ENCODE measurements around the gene CNR1. TPM values are rescaled to one million over a fixed set of nuclear protein-coding genes. Genes with fewer than 3 reads are reported as not detected.

The CNR1 gene
- total and polyA plus RNA-seq, 4 donors, result 0.85 to 18.3 (median 5.5) TPM

DNA sequence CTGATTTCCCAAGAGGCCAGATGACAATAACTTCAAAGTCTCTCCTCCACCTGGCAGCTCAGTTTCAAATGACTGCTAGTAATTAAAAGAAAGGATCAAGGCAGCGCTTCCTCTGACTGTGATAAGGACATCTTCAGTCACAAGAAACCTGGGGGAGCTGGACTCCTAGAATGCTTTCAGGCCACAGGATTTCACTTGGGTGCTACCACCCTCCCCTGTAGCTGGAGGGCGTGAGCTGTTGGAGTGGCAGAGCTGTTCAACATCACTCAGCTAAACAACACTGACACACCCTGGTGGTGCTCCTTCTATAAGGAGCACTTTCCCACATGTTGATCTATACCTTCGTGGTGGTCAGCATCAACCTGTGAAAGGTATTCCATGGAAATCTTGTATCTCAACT is 2.2 kb upstream of the CNR1 start:
- H3K4me3 ChIP-seq, result no peak overlapping the region
- 69 to 77% methylated on average over 3 of the region's 3 CpGs for WGBS, 2 donors

GRCh38 chr6:88167352-88167937 is 1.3 kb upstream of the CNR1 start:
- Histone ChIP-seq H3K36me3 (ENCODE audit: control insufficient read depth in 4 of 4, insufficient read depth in 4 of 4, low read length in 4 of 4) (no peaks in the 10 kb centered on the region), H3K9ac (ENCODE audit: insufficient read depth in 1 of 2, low read length in 2 of 2) (no peak overlapping the region), H3K27me3 (ENCODE audit: control insufficient read depth in 3 of 3, insufficient read depth in 3 of 3, low read length in 2 of 3) (peaks cover 5 to 67% (median 59%) of the 10 kb centered on the region in 3 donors), H3K9me3 (ENCODE audit: control insufficient read depth in 4 of 4, insufficient read depth in 3 of 4, low read length in 3 of 4) (peaks cover 0 to 3% (median 0%) of the 10 kb centered on the region in 4 donors), H3K27ac (ENCODE audit: low read depth in 1 of 2, low read length in 1 of 2) (no peak overlapping the region), H3K4me1 (ENCODE audit: control insufficient read depth in 5 of 5, insufficient read depth in 5 of 5, low read length in 5 of 5) (peaks cover 0 to 13% (median 5%) of the 10 kb centered on the region in 5 donors), H3K4me3 (no peak overlapping the region)
- 3 to 8% methylated on average over 40 of the region's 40 CpGs for WGBS, 2 donors
- DNase-seq (peak; percentile 3 to 14 (median 7)), ATAC-seq (ENCODE audit: insufficient read depth, low FRiP score) (no peak)
- TF ChIP-seq, protein P1, sequence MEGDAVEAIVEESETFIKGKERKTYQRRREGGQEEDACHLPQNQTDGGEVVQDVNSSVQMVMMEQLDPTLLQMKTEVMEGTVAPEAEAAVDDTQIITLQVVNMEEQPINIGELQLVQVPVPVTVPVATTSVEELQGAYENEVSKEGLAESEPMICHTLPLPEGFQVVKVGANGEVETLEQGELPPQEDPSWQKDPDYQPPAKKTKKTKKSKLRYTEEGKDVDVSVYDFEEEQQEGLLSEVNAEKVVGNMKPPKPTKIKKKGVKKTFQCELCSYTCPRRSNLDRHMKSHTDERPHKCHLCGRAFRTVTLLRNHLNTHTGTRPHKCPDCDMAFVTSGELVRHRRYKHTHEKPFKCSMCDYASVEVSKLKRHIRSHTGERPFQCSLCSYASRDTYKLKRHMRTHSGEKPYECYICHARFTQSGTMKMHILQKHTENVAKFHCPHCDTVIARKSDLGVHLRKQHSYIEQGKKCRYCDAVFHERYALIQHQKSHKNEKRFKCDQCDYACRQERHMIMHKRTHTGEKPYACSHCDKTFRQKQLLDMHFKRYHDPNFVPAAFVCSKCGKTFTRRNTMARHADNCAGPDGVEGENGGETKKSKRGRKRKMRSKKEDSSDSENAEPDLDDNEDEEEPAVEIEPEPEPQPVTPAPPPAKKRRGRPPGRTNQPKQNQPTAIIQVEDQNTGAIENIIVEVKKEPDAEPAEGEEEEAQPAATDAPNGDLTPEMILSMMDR (IDR thresholded peaks at IDR 0.05; ENCODE audit: control extremely low read depth, extremely low read depth), result no peak

More for the DNA sequence above, 2.2 kb upstream of the CNR1 start:
- Histone ChIP-seq H3K27me3 (ENCODE audit: control insufficient read depth in 3 of 3, insufficient read depth in 3 of 3, low read length in 2 of 3) (peaks cover 5 to 60% (median 49%) of the 10 kb centered on the region in 3 donors), H3K9me3 (ENCODE audit: control insufficient read depth in 4 of 4, insufficient read depth in 3 of 4, low read length in 3 of 4) (peaks cover 0 to 3% (median 0%) of the 10 kb centered on the region in 4 donors), H3K36me3 (ENCODE audit: control insufficient read depth in 4 of 4, insufficient read depth in 4 of 4, low read length in 4 of 4) (no peaks in the 10 kb centered on the region), H3K4me1 (ENCODE audit: control insufficient read depth in 5 of 5, insufficient read depth in 5 of 5, low read length in 5 of 5) (peaks cover 0 to 13% (median 5%) of the 10 kb centered on the region in 5 donors), H3K9ac (ENCODE audit: insufficient read depth in 1 of 2, low read length in 2 of 2) (no peak overlapping the region), H3K27ac (ENCODE audit: low read depth in 1 of 2, low read length in 1 of 2) (no peak overlapping the region)
- DNase-seq, result peak in 1 of 3 donors; percentile 1
- no peak for ATAC-seq (ENCODE audit: insufficient read depth, low FRiP score)
- TF ChIP-seq, protein P1 (IDR thresholded peaks at IDR 0.05; ENCODE audit: control extremely low read depth, extremely low read depth), result no peak

DNA sequence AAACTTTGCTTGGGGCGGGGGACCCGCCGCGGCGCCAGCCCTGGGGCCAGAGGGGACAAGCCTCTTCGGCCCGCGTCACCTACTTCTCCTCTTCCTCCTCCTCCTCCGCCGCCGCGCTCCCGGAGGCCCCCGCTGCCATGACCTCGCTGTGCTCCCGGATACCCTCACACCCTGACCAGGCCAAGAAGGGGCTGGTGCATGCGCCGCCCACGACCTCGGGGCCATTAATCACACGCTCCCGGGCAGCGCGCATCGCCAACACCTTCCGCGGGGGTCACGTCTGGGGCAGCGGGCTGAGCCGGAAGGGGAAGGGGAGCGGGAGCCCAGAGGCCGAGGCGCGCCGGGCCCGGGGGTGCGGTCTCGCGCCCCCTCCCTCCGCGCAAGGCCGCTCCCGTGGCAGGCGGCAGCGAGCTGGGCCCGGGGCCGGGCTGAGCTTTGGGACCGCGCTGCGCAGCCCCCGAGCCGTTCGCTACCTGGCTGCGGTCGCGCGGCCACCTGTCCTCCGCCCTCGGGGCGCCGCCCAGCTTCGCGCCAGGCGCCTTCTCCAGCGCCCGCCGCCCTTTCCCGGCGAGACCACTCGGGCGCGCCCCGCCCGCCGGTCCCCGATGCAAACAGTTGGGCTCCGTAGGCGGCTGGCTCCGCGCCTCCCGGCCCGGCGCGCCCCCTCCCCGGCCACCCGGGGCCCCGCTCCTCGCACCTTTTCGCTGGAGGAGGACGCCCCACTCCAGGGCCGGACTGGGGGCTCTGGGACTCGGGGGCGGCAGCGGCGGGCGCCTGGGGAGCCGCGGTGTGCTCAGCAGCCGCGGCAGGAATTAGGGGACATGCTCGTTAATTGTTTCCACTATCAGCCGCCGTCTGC is 575 bp upstream of the CNR1 start:
- TF ChIP-seq, protein P1 (IDR thresholded peaks at IDR 0.05; ENCODE audit: control extremely low read depth, extremely low read depth), result no peak
- DNase-seq (peak; percentile 1 to 17 (median 15)), ATAC-seq (ENCODE audit: insufficient read depth, low FRiP score) (peak; percentile 51)
- H3K9me3 ChIP-seq (ENCODE audit: control insufficient read depth in 4 of 4, insufficient read depth in 3 of 4, low read length in 3 of 4), result peaks cover 0 to 3% (median 0%) of the 10 kb centered on the region in 4 donors
- peaks cover 5 to 70% (median 60%) of the 10 kb centered on the region in 3 donors for H3K27me3 ChIP-seq (ENCODE audit: control insufficient read depth in 3 of 3, insufficient read depth in 3 of 3, low read length in 2 of 3)
- WGBS, 2 donors, result 1% methylated on average over 50 to 103 of the region's 103 CpGs
- H3K36me3 ChIP-seq (ENCODE audit: control insufficient read depth in 4 of 4, insufficient read depth in 4 of 4, low read length in 4 of 4), result no peaks in the 10 kb centered on the region
- H3K4me1 ChIP-seq (ENCODE audit: control insufficient read depth in 5 of 5, insufficient read depth in 5 of 5, low read length in 5 of 5), result peaks cover 0 to 13% (median 5%) of the 10 kb centered on the region in 5 donors
- H3K27ac ChIP-seq (ENCODE audit: low read depth in 1 of 2, low read length in 1 of 2), result peak overlapping the region in 1 of 2 donors; percentile 23
- H3K9ac ChIP-seq (ENCODE audit: insufficient read depth in 1 of 2, low read length in 2 of 2), result no peak overlapping the region
- H3K4me3 ChIP-seq, result peak overlapping the region; percentile 30
